GM12872 (cell line): ENCODE data around the gene PLAGL2.

Experiments
- TF ChIP-seq, protein P1 (sequence below): IDR thresholded peaks from 3 replicates; pipeline ENCODE4 v1.5.1; 2011; ENCODE audit warnings: low read depth, mild to moderate bottlenecking, low read length, moderate library complexity; ENCODE audit not compliant: insufficient read depth

PLAGL2 gene

DNA sequence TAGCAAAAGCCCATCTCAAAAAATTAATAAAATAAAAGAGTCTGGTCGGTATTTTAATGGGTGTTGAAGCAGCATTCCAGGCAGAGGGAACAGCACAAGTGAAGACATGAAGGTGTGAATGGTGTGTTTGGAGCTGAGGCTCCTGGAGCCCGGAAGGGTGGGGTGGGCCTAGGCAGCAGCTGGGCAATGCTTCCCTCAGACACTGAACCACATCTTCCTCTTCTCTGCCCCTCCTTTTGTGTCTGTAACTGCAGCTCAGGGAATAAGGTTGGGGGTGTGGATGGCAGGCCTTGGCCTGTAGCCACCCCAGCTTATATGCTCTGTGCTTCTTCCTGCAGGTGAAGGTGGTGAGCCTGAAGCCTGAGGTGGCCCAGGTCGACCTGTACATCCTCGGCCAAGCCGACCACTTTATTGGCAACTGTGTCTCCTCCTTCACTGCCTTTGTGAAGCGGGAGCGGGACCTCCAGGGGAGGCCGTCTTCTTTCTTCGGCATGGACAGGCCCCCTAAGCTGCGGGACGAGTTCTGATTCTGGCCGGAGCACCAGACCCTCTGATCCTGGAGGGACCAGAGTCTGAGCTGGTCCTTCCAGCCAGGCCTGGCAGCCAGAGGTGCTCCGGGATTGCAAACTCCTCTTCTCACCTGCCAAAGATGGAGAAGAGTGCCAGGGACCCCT lies 26.7 kb upstream of the PLAGL2 start:
- TF ChIP-seq, protein P1, sequence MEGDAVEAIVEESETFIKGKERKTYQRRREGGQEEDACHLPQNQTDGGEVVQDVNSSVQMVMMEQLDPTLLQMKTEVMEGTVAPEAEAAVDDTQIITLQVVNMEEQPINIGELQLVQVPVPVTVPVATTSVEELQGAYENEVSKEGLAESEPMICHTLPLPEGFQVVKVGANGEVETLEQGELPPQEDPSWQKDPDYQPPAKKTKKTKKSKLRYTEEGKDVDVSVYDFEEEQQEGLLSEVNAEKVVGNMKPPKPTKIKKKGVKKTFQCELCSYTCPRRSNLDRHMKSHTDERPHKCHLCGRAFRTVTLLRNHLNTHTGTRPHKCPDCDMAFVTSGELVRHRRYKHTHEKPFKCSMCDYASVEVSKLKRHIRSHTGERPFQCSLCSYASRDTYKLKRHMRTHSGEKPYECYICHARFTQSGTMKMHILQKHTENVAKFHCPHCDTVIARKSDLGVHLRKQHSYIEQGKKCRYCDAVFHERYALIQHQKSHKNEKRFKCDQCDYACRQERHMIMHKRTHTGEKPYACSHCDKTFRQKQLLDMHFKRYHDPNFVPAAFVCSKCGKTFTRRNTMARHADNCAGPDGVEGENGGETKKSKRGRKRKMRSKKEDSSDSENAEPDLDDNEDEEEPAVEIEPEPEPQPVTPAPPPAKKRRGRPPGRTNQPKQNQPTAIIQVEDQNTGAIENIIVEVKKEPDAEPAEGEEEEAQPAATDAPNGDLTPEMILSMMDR, result no peak

DNA sequence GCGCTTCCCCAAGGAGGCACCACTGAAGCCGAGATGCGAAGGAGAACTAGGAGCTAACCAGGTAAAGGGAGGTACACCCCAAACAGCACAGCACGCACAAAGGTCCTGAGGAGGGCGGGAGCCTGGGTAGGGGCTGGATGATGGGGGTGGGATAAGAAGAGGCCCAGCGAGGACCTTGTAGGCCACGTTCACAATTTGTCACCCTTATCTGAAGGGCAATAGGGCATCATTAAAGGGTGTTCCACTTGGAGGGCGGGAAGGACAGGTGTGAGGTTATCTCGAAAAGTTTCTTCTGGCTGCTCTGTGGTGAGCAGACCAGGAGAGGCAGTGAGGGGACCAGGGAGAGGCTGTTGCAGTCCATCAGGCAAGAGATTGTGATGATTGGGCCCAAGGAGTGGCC lies 25.7 kb upstream of the PLAGL2 start:
- TF ChIP-seq, protein P1, result no peak

DNA sequence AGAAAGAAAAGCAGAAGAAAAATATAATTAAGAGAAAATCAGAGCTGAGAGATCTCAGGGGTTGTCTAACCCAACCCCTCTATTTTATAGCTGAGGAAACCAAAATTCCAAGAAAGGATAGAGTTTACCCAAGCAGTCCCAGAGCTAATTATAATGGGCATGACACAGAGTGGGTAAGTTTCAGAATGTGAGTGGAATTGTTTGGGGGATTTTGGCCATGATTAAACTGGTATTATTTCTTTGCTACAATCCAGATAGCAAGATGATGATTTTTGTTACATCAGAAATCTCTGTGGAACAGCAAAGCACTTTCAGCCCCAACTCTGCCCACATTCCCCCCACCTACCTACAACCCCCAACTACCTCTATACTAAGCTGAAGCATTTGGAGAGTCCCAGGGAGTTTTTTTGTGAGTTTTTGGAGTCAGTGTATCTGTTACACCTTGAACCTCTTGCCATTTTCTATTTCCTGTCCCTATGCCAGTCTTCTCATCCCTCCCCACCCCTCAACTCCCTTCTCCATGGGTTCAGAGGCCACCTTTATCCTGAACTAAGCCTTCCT lies 24.9 kb upstream of the PLAGL2 start:
- TF ChIP-seq, protein P1, result no peak

DNA sequence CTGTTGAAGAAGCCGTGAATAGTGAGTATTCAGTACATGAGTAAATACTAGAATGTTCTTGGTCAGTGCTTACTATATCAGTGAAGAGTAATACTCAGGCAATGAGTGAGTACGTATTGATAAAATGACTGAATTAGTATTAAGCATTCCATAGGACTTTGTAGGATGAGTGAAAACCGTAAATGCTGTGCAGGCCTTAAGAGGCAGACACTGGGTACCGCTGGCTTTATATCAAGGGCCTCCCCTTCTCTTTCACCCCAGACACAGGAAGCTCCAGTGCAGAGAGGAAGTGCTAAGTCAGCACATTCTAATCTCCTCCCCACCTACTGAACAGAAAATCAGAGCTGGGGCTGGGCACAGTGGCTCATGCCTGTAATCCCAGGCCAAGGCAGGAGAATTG lies 24.3 kb upstream of the PLAGL2 start:
- TF ChIP-seq, protein P1, result no peak

DNA sequence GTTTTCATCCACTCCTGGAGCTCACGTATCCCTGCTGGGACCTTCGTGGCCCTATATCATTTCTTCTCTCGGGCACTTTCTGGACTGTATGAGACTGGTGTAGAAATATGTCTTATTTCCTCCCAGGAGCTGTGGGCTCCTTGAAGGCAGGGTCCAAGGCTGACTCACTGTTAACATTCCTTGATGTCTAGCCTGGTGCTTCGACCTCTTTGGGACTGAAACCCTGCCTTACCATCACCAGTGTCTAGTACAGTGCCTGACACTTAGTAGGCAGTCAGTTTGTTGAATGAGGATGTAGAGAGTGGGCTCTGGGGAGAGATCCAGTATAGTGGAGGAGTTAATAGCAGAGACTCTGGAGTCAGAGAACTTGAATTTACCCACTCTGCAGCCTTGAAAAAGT lies 23.7 kb upstream of the PLAGL2 start:
- TF ChIP-seq, protein P1, result no peak

DNA sequence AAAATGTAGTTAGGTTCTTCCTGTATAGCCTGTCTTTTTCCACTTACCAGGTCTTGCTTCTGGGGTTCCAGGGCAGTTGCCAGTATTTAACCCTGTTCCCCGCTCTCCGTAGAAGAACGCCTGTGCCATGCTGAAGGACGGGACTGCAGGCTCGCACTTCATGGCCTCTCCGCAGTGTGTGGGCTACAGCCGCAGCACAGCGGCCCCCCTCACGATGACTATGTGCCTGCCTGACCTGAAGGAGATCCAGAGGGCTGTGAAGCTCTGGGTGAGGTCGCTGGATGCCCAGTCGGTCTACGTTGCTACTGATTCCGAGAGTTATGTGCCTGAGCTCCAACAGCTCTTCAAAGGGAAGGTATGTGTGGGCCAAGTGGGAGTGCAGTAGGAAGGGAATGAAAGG lies 23.2 kb upstream of the PLAGL2 start:
- TF ChIP-seq, protein P1, result no peak

DNA sequence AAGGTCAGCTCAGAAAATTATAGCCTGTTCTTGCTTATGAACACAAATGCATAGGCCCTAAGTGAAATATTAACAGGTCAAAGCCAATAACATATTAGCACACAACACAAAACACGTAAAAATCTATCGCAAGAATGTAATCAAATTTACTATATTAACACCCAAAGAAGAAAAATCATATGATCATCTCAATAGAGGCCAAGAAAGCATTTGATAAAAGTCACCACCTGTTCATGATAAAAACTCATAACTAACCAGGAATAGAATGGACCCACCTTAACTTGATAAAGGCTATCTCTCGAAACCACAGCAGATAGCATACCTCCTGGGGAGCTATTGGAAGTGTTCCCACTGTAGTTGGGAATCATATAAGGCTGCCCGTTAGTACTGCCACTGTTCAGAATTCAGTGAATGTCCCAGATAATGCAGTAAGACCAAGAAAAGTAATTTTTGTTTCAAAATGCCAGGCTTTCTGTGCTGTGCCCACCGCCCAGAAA lies 21.8 kb upstream of the PLAGL2 start:
- TF ChIP-seq, protein P1, result no peak
